NB4 (cell line): ENCODE data around the gene PPP1R3F.

ENCODE experiments used
- DNase-seq: peaks from one replicate; pipeline ENCODE4 v3.0.0; 2010; ENCODE audit warnings: low read depth
- H3K4me3 ChIP-seq: one replicate; pipeline ENCODE4 v1.5.1; 2011; ENCODE audit warnings: mild to moderate bottlenecking, low read depth, low read length, moderate library complexity
- CTCF ChIP-seq: IDR thresholded peaks from one replicate; pipeline ENCODE4 v1.5.1; 2012; ENCODE audit warnings: low read depth, low read length
- MAX ChIP-seq: IDR thresholded peaks from 2 replicates; pipeline ENCODE4 v1.6.1; 2011; ENCODE audit warnings: low read depth, low read length
- MYC ChIP-seq: IDR thresholded peaks from 2 replicates; pipeline ENCODE4 v1.6.1; 2011; ENCODE audit warnings: low read depth, low read length
- POLR2A ChIP-seq: IDR thresholded peaks from 2 replicates; pipeline ENCODE4 v1.6.1; 2011; ENCODE audit warnings: mild to moderate bottlenecking; ENCODE audit not compliant: insufficient read length; ENCODE audit errors: extremely low read depth

Gene PPP1R3F

DNA sequence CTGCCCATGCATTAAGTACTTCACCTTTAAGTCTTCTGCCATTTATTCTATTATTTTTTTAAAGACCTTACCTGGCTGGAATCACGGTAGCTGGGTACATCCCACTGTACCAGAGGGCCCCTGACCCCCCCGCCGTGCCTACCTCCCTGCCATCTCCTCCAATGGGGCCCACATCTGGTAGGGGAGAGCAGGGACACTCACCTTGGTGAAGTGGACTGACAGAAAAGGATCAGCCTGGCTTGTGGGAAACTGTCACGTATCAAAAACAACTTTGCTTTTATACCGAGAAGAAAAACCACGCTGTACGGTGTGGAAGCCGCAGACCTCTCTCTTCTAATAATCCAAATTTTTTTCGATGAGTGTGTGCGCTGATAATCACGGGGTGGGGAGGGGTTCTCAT is 5.1 kb upstream of the PPP1R3F start, which contains the start of gene FOXP3:
Gene FOXP3 (minus strand): TSS at position 251 of the 400 bp plus-strand sequence. CDS start 6,205 bp downstream, outside the sequence.
- DNase-seq, result no peak
- H3K4me3 ChIP-seq, result no peak within 1 kb of the TSS
- TF ChIP-seq MYC, result no peak
- TF ChIP-seq CTCF, result no peak
- TF ChIP-seq MAX, result no peak
- no peak for TF ChIP-seq POLR2A

GRCh38 chrX:49266523-49267445 is 2.8 kb upstream of the PPP1R3F start:
- no peak overlapping the region for H3K4me3 ChIP-seq
- no peak for DNase-seq
- TF ChIP-seq POLR2A (no peak), MYC (no peak), MAX (no peak)

GRCh38 chrX:49268702-49269009 is 937 bp upstream of the PPP1R3F start:
- DNase-seq, result no peak
- TF ChIP-seq MYC (no peak), MAX (0 out of 2 replicates have a peak, but pooled peaks have one; percentile 13)
- peak overlapping the region; percentile 76 for H3K4me3 ChIP-seq

DNA sequence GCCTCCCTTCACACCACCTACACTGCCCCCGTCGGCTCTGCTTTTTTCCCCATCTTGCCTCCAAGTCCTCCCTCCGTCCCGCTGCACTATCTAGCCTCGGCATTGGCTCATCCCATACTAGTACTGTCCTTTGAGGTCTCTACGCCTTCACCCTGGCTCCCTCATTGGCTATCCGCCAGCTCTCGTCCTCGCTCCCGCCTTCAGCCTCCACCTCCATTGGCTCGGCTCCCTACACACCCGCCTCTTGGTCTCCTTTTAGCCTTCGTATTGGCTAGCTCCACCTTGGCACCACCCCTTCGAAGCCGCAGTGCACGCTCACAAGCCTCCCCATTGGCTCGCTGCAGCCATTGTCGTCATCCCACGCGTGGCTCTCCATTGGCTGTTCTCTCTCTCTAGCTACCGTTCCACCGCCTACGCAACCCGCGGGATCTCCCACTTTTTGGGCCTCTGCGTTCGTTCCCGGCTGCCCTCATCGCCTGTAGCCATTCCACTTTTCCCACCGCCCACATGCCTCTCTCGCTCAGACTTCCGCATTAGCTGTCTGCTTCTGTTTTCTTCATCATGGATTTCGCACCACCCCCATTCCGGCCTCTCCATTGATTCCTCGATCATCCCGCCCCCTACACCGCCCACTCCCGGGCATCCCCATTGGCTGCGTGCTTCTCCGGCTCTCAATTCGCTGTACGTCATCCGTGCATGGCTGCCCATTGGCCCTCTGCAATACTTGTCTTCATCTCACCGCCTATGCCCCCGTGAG is 405 bp upstream of the PPP1R3F start:
- peak; percentile 98 for DNase-seq
- TF ChIP-seq POLR2A (peak; percentile 66), MAX (0 out of 2 replicates have a peak, but pooled peaks have one; percentile 5), CTCF (no peak), MYC (peak; percentile 0; the same call in 1 of the 2 replicates)
- peak overlapping the region; percentile 76 for H3K4me3 ChIP-seq

GRCh38 chrX:49270249-49270921 is 792 bp downstream of the PPP1R3F start:
- TF ChIP-seq MAX, result no peak
- no peak for TF ChIP-seq CTCF
- TF ChIP-seq POLR2A, result no peak
- no peak for TF ChIP-seq MYC

DNA sequence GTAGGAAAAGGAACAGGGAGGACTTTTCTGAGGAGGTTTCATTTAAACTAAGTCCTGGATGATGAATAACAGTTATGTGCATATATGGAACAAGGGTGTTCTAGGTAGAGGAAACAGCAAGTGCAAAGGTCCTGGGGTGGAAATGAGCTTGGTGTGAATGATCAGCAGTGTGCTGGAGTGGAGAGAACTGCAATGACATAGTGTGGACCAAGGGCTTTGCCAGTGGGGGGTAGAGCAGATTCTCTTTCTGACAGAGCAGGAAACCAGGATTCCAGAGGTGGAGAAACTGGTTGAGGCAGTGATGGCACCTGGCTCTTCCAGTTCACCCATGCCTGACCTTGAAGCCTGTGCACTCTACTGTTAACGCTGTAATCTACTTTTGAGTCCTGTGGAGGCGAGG is 1.7 kb downstream of the PPP1R3F start:
- no peak for TF ChIP-seq MAX
- TF ChIP-seq MYC, result no peak
- DNase-seq, result no peak
- peak overlapping the region; percentile 55 for H3K4me3 ChIP-seq

More at GRCh38 chrX:49270249-49270921, 792 bp downstream of the PPP1R3F start:
- no peak for DNase-seq
- peak overlapping the region; percentile 55 for H3K4me3 ChIP-seq
